OCI-LY3 (cell line): Measurements from ENCODE around the gene EMX1.

Experiments
- H2AFZ ChIP-seq: fragments of 200-600, 300-600 bp; shearing (Covaris generic); 2 replicates; pipeline ENCODE4 v1.6.0; 2014; ENCODE audit warnings: antibody characterized with exemption, low read depth, low read length
- H3K27ac ChIP-seq: fragments of 200-600, 300-600 bp; sonication (generic); 2 replicates; pipeline ENCODE4 v1.5.1; 2014; ENCODE audit warnings: mild to moderate bottlenecking, low read length, moderate library complexity, mixed read lengths
- H3K27me3 ChIP-seq: fragments of 200-600, 300-600 bp; sonication (generic); 2 replicates; pipeline ENCODE4 v1.6.1; 2014; ENCODE audit warnings: low read depth, low read length, mixed read lengths
- H3K36me3 ChIP-seq: fragments of 200-600, 300-600 bp; sonication (generic); replicated peaks from 2 replicates; pipeline ENCODE3; 2014; ENCODE audit warnings: low read depth, low read length, mixed read lengths
- H3K4me1 ChIP-seq: fragments of 300-600, 200-600 bp; sonication (generic); 2 replicates; pipeline ENCODE4 v1.6.1; 2014; ENCODE audit warnings: low read length, mixed read lengths
- H3K4me2 ChIP-seq: fragments of 200-600, 300-600 bp; sonication (generic); 2 replicates; pipeline ENCODE4 v1.6.1; 2014; ENCODE audit warnings: low read length, mixed read lengths
- H3K4me3 ChIP-seq: fragments of 300-600, 200-600 bp; sonication (generic); 2 replicates; pipeline ENCODE4 v1.5.1; 2014; ENCODE audit warnings: antibody characterized with exemption, mild to moderate bottlenecking, low read length, moderate library complexity
- H3K79me2 ChIP-seq: fragments of 300-600, 200-600 bp; shearing (Covaris generic); 2 replicates; pipeline ENCODE4 v1.6.1; 2014; ENCODE audit warnings: mild to moderate bottlenecking, low read length, mixed read lengths
- H3K9ac ChIP-seq: fragments of 300-600, 200-600 bp; shearing (Covaris generic); 2 replicates; pipeline ENCODE4 v1.6.0; 2014; ENCODE audit warnings: mild to moderate bottlenecking, low read length, moderate library complexity
- H3K9me3 ChIP-seq: fragments of 200-600, 300-600 bp; shearing (Covaris generic); 2 replicates; pipeline ENCODE4 v1.6.1; 2014; ENCODE audit warnings: low read length, mixed read lengths; ENCODE audit not compliant: insufficient read depth
- H4K20me1 ChIP-seq: fragments of 200-600, 300-600 bp; sonication (generic); 2 replicates; pipeline ENCODE4 v1.6.1; 2016; ENCODE audit warnings: low read length, mixed read lengths; ENCODE audit not compliant: insufficient read depth
- EZH2phosphoT487 ChIP-seq: fragments of 200-600 bp; shearing (Covaris generic); IDR thresholded peaks from 2 replicates; pipeline ENCODE4 v1.6.1; 2018; ENCODE audit warnings: antibody characterized with exemption, mixed run types, low read depth
- TF ChIP-seq, protein P1 (sequence below): fragments of 200-600, 300-600 bp; sonication (generic); IDR thresholded peaks from 2 replicates; pipeline ENCODE4 v1.5.1; 2014; ENCODE audit warnings: antibody characterized with exemption, low read length, low read depth

EMX1 gene

GRCh38 chr2:72945450-72946019 lies 28.2 kb downstream of the EMX1 start:
- no peaks in the 10 kb centered on the region for H3K27me3 ChIP-seq
- TF ChIP-seq, protein P1, sequence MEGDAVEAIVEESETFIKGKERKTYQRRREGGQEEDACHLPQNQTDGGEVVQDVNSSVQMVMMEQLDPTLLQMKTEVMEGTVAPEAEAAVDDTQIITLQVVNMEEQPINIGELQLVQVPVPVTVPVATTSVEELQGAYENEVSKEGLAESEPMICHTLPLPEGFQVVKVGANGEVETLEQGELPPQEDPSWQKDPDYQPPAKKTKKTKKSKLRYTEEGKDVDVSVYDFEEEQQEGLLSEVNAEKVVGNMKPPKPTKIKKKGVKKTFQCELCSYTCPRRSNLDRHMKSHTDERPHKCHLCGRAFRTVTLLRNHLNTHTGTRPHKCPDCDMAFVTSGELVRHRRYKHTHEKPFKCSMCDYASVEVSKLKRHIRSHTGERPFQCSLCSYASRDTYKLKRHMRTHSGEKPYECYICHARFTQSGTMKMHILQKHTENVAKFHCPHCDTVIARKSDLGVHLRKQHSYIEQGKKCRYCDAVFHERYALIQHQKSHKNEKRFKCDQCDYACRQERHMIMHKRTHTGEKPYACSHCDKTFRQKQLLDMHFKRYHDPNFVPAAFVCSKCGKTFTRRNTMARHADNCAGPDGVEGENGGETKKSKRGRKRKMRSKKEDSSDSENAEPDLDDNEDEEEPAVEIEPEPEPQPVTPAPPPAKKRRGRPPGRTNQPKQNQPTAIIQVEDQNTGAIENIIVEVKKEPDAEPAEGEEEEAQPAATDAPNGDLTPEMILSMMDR, result no peak
- no peak for TF ChIP-seq EZH2phosphoT487
- H3K27ac ChIP-seq, result no peak overlapping the region
- no peaks in the 10 kb centered on the region for H3K9me3 ChIP-seq
- no peaks in the 10 kb centered on the region for H3K36me3 ChIP-seq
- H3K9ac ChIP-seq, result no peak overlapping the region
- H4K20me1 ChIP-seq, result no peaks in the 10 kb centered on the region
- H3K79me2 ChIP-seq, result no peaks in the 10 kb centered on the region
- H2AFZ ChIP-seq, result no peak overlapping the region
- H3K4me3 ChIP-seq, result no peak overlapping the region
- H3K4me2 ChIP-seq, result no peak overlapping the region
- no peaks in the 10 kb centered on the region for H3K4me1 ChIP-seq

- H3K4me1 ChIP-seq, result no peaks in the 10 kb centered on the region
- H3K27ac ChIP-seq, result no peak overlapping the region
- no peak for TF ChIP-seq EZH2phosphoT487
- TF ChIP-seq, protein P1, result no peak
- no peak overlapping the region for H3K4me2 ChIP-seq
- no peaks in the 10 kb centered on the region for H3K36me3 ChIP-seq
- no peaks in the 10 kb centered on the region for H3K79me2 ChIP-seq
- no peak overlapping the region for H3K9ac ChIP-seq
- no peak overlapping the region for H3K4me3 ChIP-seq
- H2AFZ ChIP-seq, result no peak overlapping the region
- H3K27me3 ChIP-seq, result no peaks in the 10 kb centered on the region
- H4K20me1 ChIP-seq, result no peaks in the 10 kb centered on the region
- H3K9me3 ChIP-seq, result no peaks in the 10 kb centered on the region
Observed at GRCh38 chr2:72946466-72946865, 29.1 kb downstream of the EMX1 start.

- Histone ChIP-seq H3K27me3 (no peaks in the 10 kb centered on the region), H3K9me3 (no peaks in the 10 kb centered on the region), H3K4me2 (no peak overlapping the region), H3K4me3 (no peak overlapping the region), H4K20me1 (no peaks in the 10 kb centered on the region), H3K27ac (no peak overlapping the region), H3K4me1 (no peaks in the 10 kb centered on the region), H3K9ac (no peak overlapping the region), H3K36me3 (no peaks in the 10 kb centered on the region), H3K79me2 (no peaks in the 10 kb centered on the region), H2AFZ (no peak overlapping the region)
- no peak for TF ChIP-seq EZH2phosphoT487
- TF ChIP-seq, protein P1, result no peak
Observed at GRCh38 chr2:72947952-72948830, 30.9 kb downstream of the EMX1 start.

- no peak overlapping the region for H3K4me3 ChIP-seq
- H3K4me2 ChIP-seq, result no peak overlapping the region
- peaks cover 5% of the 10 kb centered on the region for H3K4me1 ChIP-seq
- H3K9me3 ChIP-seq, result no peaks in the 10 kb centered on the region
- H3K36me3 ChIP-seq, result no peaks in the 10 kb centered on the region
- TF ChIP-seq EZH2phosphoT487, result no peak
- TF ChIP-seq, protein P1, result no peak
- no peak overlapping the region for H3K9ac ChIP-seq
- H3K27ac ChIP-seq, result no peak overlapping the region
- no peaks in the 10 kb centered on the region for H4K20me1 ChIP-seq
- H2AFZ ChIP-seq, result no peak overlapping the region
- H3K79me2 ChIP-seq, result no peaks in the 10 kb centered on the region
- H3K27me3 ChIP-seq, result no peaks in the 10 kb centered on the region
Observed at GRCh38 chr2:72949045-72949444, 31.7 kb downstream of the EMX1 start.
